K562 (cell line): ENCODE data around the gene TTLL8. TPM values are rescaled to one million over a fixed set of nuclear protein-coding genes. Genes with fewer than 3 reads are reported as not detected.

Source experiments
- CTBP1 ChIP-seq: fragments of 450-650 bp; IDR thresholded peaks from 2 replicates; pipeline ENCODE4 v1.6.1; 2016; ENCODE audit warnings: borderline replicate concordance
- E2F6 ChIP-seq, 2 experiments: IDR thresholded peaks; 2 replicates each; pipeline ENCODE4 v1.6.1; 2011; ENCODE audit warnings: borderline replicate concordance in 1 of 2, control low read depth in 1 of 2, low read depth in 1 of 2, low read length in 1 of 2, mild to moderate bottlenecking in 1 of 2, mixed read lengths in 1 of 2, moderate library complexity in 1 of 2; ENCODE audit not compliant: insufficient read depth in 1 of 2, insufficient read length in 1 of 2, poor library complexity in 1 of 2, severe bottlenecking in 1 of 2; ENCODE audit errors: extremely low read depth in 1 of 2
- ELF2 ChIP-seq: fragments of 250-450 bp; sonication (Bioruptor Pico); IDR thresholded peaks from 2 replicates; pipeline ENCODE4 v1.5.0; 2021; ENCODE audit warnings: mild to moderate bottlenecking
- FOSL1 ChIP-seq: fragments of 200-800 bp; sonication (Bioruptor generic); conservative IDR thresholded peaks from 2 replicates; pipeline ENCODE4 v1.6.1; 2016; ENCODE audit warnings: missing genetic modification characterization, missing compliant biosample characterization
- HOXB6 ChIP-seq: fragments of 250-450 bp; sonication (Bioruptor Pico); IDR thresholded peaks from 2 replicates; pipeline ENCODE4 v1.5.1; 2022; ENCODE audit warnings: mild to moderate bottlenecking, borderline replicate concordance
- L3MBTL2 ChIP-seq: fragments of 450-650 bp; IDR thresholded peaks from 2 replicates; pipeline ENCODE4 v1.6.1; 2016; ENCODE audit warnings: mild to moderate bottlenecking, moderate library complexity
- MAZ ChIP-seq, 2 experiments: fragments of 450-650 bp in 1 of 2; sonication (generic) in 1 of 2; formaldehyde crosslinking; IDR thresholded peaks in 1 of 2; conservative IDR thresholded peaks in 1 of 2; 2 replicates each; pipeline versions ENCODE4 v1.4.0 to v1.5.0; 2020; ENCODE audit warnings: mild to moderate bottlenecking in 1 of 2, missing genetic modification reagents in 1 of 2
- NCOA1 ChIP-seq: fragments of 450-650 bp; IDR thresholded peaks from 2 replicates; pipeline ENCODE4 v1.6.1; 2016; ENCODE audit warnings: low read depth
- PCBP1 ChIP-seq: fragments of 200-400 bp; formaldehyde crosslinking; IDR thresholded peaks from 2 replicates; pipeline ENCODE4 v1.6.1; 2018; ENCODE audit warnings: mild to moderate bottlenecking, low read depth, low read length; ENCODE audit not compliant: poor library complexity, severe bottlenecking
- PREB ChIP-seq: sonication (generic); formaldehyde crosslinking; IDR thresholded peaks from 2 replicates; pipeline ENCODE4 v1.8.1; 2023; ENCODE audit warnings: mild to moderate bottlenecking, missing genetic modification reagents
- VEZF1 ChIP-seq: fragments of 200-800 bp; sonication (Bioruptor generic); IDR thresholded peaks from 2 replicates; pipeline ENCODE4 v1.6.1; 2017; ENCODE audit warnings: missing genetic modification characterization, missing compliant biosample characterization
- ZBTB1 ChIP-seq: sonication (generic); formaldehyde crosslinking; IDR thresholded peaks from 2 replicates; pipeline ENCODE4 v1.8.1; 2023; ENCODE audit warnings: missing genetic modification reagents, low read depth, mild to moderate bottlenecking, borderline replicate concordance
- polyA plus RNA-seq, 8 experiments: library from polyadenylated mRNA; depleted of rRNA in 4 of 8; stranded (reverse) in 5 of 8; unstranded in 3 of 8; fragments of >200 nt; fragmentation: Nextera tagmentation in 2 of 8; fragmentation: Illumina TruSeq in 1 of 8; extraction: Ambion mirVana in 2 of 8; extraction: Trizol in 1 of 8; gene quantifications; 2 replicates each; pipeline versions ENCODE4 v1.2.1 to v1.2.3, GENCODE V29; 2011 to 2014; ENCODE audit warnings: inconsistent platforms in 1 of 8, missing spikeins in 1 of 8
- total RNA-seq, 7 experiments: library from RNA; depleted of rRNA in 6 of 7; stranded (reverse); fragments of >200 nt in 6 of 7; fragmentation: Illumina TruSeq in 2 of 7; extraction: Trizol in 2 of 7; gene quantifications; 2 replicates each; pipeline versions ENCODE4 v1.2.1 to v1.2.3, GENCODE V29; 2011 to 2021; ENCODE audit warnings: low replicate concordance in 1 of 7
- TF ChIP-seq, protein P1 (sequence below): sonication (generic); formaldehyde crosslinking; IDR thresholded peaks from 2 replicates; pipeline ENCODE4 v1.5.0; 2020; ENCODE audit warnings: missing genetic modification reagents
- TF ChIP-seq, protein P2 (sequence below): conservative IDR thresholded peaks from 2 replicates; pipeline ENCODE4 v1.6.1; 2011; ENCODE audit warnings: low read depth, mild to moderate bottlenecking, low read length; ENCODE audit not compliant: control insufficient read depth
- TF ChIP-seq, protein P3 (sequence below): fragments of 450-650 bp; formaldehyde crosslinking; IDR thresholded peaks from 2 replicates; pipeline ENCODE4 v1.4.0; 2020; ENCODE audit warnings: mild to moderate bottlenecking, moderate library complexity
- TF ChIP-seq, protein P4 (sequence below): fragments of 450-650 bp; formaldehyde crosslinking; conservative IDR thresholded peaks from 2 replicates; pipeline ENCODE4 v1.4.0; 2022; ENCODE audit warnings: mild to moderate bottlenecking, missing genetic modification characterization

The TTLL8 gene
- total and polyA plus RNA-seq, 9 of the 15 experiments (the other 6 are each of a cell fraction or from before 2014, with no cell fraction given) = not detected

- TF ChIP-seq, protein P1, sequence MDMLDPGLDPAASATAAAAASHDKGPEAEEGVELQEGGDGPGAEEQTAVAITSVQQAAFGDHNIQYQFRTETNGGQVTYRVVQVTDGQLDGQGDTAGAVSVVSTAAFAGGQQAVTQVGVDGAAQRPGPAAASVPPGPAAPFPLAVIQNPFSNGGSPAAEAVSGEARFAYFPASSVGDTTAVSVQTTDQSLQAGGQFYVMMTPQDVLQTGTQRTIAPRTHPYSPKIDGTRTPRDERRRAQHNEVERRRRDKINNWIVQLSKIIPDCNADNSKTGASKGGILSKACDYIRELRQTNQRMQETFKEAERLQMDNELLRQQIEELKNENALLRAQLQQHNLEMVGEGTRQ (CRISPR knock-in tag) = no peak
- TF ChIP-seq FOSL1 (no peak), PCBP1 (peak; percentile 30), ZBTB1 (CRISPR knock-in tag) (no peak), MAZ (CRISPR knock-in tag; conservative IDR thresholded peaks at IDR 0.05 in 1 of 2, IDR thresholded peaks at IDR 0.05 in 1 of 2) (peak in 1 of 2 experiments; percentile 59; a peak in 2 of 4 replicates), CTBP1 (peak; percentile 30; the same call in 1 of the 2 replicates), ELF2 (CRISPR knock-in tag) (no peak), NCOA1 (no peak), E2F6 (IDR thresholded peaks at IDR 0.05; ENCODE audit: borderline replicate concordance in 1 of 2, extremely low read depth in 1 of 2, insufficient read depth in 1 of 2, insufficient read length in 1 of 2, low read depth in 1 of 2, low read length in 1 of 2, poor library complexity in 1 of 2, severe bottlenecking in 1 of 2) (peak; percentile 79 to 86), PREB (CRISPR knock-in tag) (no peak), L3MBTL2 (peak; percentile 54), VEZF1 (peak; percentile 42), HOXB6 (CRISPR knock-in tag) (no peak)
- TF ChIP-seq, protein P2, sequence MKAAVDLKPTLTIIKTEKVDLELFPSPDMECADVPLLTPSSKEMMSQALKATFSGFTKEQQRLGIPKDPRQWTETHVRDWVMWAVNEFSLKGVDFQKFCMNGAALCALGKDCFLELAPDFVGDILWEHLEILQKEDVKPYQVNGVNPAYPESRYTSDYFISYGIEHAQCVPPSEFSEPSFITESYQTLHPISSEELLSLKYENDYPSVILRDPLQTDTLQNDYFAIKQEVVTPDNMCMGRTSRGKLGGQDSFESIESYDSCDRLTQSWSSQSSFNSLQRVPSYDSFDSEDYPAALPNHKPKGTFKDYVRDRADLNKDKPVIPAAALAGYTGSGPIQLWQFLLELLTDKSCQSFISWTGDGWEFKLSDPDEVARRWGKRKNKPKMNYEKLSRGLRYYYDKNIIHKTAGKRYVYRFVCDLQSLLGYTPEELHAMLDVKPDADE = no peak
- TF ChIP-seq, protein P3, sequence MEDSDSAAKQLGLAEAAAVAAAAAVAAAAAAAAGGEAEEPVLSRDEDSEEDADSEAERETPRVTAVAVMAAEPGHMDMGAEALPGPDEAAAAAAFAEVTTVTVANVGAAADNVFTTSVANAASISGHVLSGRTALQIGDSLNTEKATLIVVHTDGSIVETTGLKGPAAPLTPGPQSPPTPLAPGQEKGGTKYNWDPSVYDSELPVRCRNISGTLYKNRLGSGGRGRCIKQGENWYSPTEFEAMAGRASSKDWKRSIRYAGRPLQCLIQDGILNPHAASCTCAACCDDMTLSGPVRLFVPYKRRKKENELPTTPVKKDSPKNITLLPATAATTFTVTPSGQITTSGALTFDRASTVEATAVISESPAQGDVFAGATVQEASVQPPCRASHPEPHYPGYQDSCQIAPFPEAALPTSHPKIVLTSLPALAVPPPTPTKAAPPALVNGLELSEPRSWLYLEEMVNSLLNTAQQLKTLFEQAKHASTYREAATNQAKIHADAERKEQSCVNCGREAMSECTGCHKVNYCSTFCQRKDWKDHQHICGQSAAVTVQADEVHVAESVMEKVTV = peak; percentile 87
- TF ChIP-seq, protein P4, sequence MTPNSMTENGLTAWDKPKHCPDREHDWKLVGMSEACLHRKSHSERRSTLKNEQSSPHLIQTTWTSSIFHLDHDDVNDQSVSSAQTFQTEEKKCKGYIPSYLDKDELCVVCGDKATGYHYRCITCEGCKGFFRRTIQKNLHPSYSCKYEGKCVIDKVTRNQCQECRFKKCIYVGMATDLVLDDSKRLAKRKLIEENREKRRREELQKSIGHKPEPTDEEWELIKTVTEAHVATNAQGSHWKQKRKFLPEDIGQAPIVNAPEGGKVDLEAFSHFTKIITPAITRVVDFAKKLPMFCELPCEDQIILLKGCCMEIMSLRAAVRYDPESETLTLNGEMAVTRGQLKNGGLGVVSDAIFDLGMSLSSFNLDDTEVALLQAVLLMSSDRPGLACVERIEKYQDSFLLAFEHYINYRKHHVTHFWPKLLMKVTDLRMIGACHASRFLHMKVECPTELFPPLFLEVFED = no peak
Observed at GRCh38 chr22:50030297-50031188, 27.6 kb downstream of the TTLL8 start (continued).
